ENCODE results near the gene ADK. TPM values are rescaled to one million over a fixed set of nuclear protein-coding genes. Genes with fewer than 3 reads are reported as not detected.

The ADK gene
- total RNA-seq, 1 experiment from 2014 or later: 26.8 TPM

GRCh38 chr10:74371696-74372095 lies 220.7 kb downstream of the ADK start:
- no peaks in the 10 kb centered on the region for H3K9me3 Mint-ChIP-seq
- H3K4me1 ChIP-seq (ENCODE audit: insufficient read depth, low read length): no peaks in the 10 kb centered on the region

More at GRCh38 chr10:74371696-74372095, 220.7 kb downstream of the ADK start:
- no peak overlapping the region for H3K9ac ChIP-seq (ENCODE audit: extremely low read depth, insufficient read length, low read length)
- no peak overlapping the region for H4K8ac ChIP-seq (replicated peaks; ENCODE audit: insufficient read length, low read depth, low read length)
- no peaks in the 10 kb centered on the region; the same call in 1 of the 2 replicates for H3K79me2 ChIP-seq (ENCODE audit: insufficient read depth, low read length)
- H3T11ph ChIP-seq (ENCODE audit: low read length): no peak overlapping the region
- H3K27ac ChIP-seq (ENCODE audit: insufficient read length, low read depth, low read length): no peak overlapping the region
- no peaks in the 10 kb centered on the region for H3K9me3 ChIP-seq (ENCODE audit: control insufficient read depth, low read depth, low read length)
- no peak overlapping the region for H3K18ac ChIP-seq (ENCODE audit: insufficient read length, low read depth, low read length)
- Mint-ChIP-seq H3K4me1 (no peaks in the 10 kb centered on the region), H3K4me3 (no peak overlapping the region), H3K27ac (peak overlapping the region in 1 of 3 experiments; percentile 14; a peak in 1 of 7 replicates), H3K36me3 (ENCODE audit: insufficient read depth in 1 of 3, low read depth in 3 of 3) (no peaks in the 10 kb centered on the region), H3K27me3 (ENCODE audit: low read depth) (no peaks in the 10 kb centered on the region)
- H3K23me2 ChIP-seq (ENCODE audit: insufficient read length, low read depth, low read length, poor library complexity, severe bottlenecking): no peaks in the 10 kb centered on the region
- no peaks in the 10 kb centered on the region for H4K20me1 ChIP-seq (ENCODE audit: control insufficient read depth, insufficient read depth, insufficient read length)
- no peak overlapping the region for H2BK5ac ChIP-seq (ENCODE audit: insufficient read length, low read length)
- no peak overlapping the region for H3K4me2 ChIP-seq (ENCODE audit: insufficient read depth, insufficient read length, low read length)
- no peak overlapping the region for H4K91ac ChIP-seq (ENCODE audit: insufficient read length, low read depth, low read length)
- H2BK15ac ChIP-seq (ENCODE audit: low read depth, low read length): no peak overlapping the region
- no peaks in the 10 kb centered on the region for H3K27me3 ChIP-seq (ENCODE audit: insufficient read depth, low read length)
- no peak overlapping the region for H3K23ac ChIP-seq (ENCODE audit: insufficient read length, low read depth, low read length)
- H3K56ac ChIP-seq (ENCODE audit: insufficient read length, low read depth, low read length): no peak overlapping the region
- no peak for DNase-seq
- WGBS (ENCODE audit: extremely low coverage, insufficient read length, low lambda C conversion rate): no CpG with 5 or more reads among the region's 7 CpGs
- no peak overlapping the region for H2BK120ac ChIP-seq (ENCODE audit: low read depth, low read length, poor library complexity, severe bottlenecking)
- TF ChIP-seq CTCF (conservative IDR thresholded peaks at IDR 0.05): no peak
- no peak overlapping the region for H4K5ac ChIP-seq (ENCODE audit: insufficient read length, low read depth, low read length)
- no peak overlapping the region for H2BK12ac ChIP-seq (ENCODE audit: insufficient read length, low read depth, low read length)
- no peak overlapping the region for H2BK20ac ChIP-seq (ENCODE audit: low read depth, low read length, poor library complexity, severe bottlenecking)
- H2AK5ac ChIP-seq (ENCODE audit: insufficient read length, low read length): no peak overlapping the region
- H2AFZ ChIP-seq (ENCODE audit: low read length): no peak overlapping the region
- no peaks in the 10 kb centered on the region for H3K79me1 ChIP-seq (ENCODE audit: insufficient read depth, low read depth, low read length, poor library complexity, severe bottlenecking)
- H3K4ac ChIP-seq (ENCODE audit: low read depth, low read length): no peak overlapping the region
- no peak overlapping the region for H3K14ac ChIP-seq (ENCODE audit: insufficient read depth, low read length)
